ENCODE measurements around the gene PSME3IP1. TPM values are rescaled to one million over a fixed set of nuclear protein-coding genes. Genes with fewer than 3 reads are reported as not detected.

The PSME3IP1 gene
- total and polyA plus RNA-seq, 2 of the 4 experiments (the other 2 are of a cell fraction), result 50.2 to 75.2 TPM

DNA sequence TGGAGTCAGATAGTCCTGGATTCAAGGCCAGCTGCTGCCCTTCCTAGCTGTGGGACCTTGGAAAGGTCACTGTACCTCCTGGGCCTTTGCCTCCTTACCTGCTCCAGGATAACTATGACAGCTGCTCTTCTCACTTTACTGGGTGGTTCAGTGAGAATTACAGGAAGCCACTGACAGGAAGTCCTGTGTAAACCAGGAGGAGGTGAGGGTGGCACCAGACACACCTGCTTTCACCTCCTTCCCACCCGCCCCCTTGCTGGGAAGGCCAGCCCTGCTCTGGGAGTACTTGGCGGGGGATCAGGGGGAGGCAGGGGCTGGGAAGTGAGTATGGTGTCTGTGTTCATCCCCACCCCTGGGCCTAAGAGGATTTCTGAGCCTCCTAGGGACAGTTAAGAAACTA is 50.9 kb downstream of the PSME3IP1 start:
- H3K4ac ChIP-seq (ENCODE audit: low read depth, low read length), result no peak overlapping the region
- ChIA-PET CTCF (no interaction called here), POLR2A (ENCODE audit: unreplicated experiment) (no interaction called here)
- no CpG with 5 or more reads among the region's 2 CpGs for WGBS, 2 experiments (ENCODE audit: extremely low coverage in 2 of 2, insufficient read length in 1 of 2)
- in situ Hi-C loops (cut with MboI; ENCODE audit: low sequenced_read_pairs) (no loop called here), dilution Hi-C loops (cut with HindIII; ENCODE audit: low sequenced_read_pairs, unreplicated experiment) (no loop called here), intact Hi-C loops (cut with micrococcal nuclease) (no loop called here)
- no peak overlapping the region for H2AK9ac ChIP-seq (replicated peaks; ENCODE audit: low read depth, low read length, poor library complexity)
- no peak overlapping the region for H3K18ac ChIP-seq (ENCODE audit: low read depth, low read length)
- no peaks in the 10 kb centered on the region for H3K27me3 ChIP-seq (ENCODE audit: control insufficient read depth, insufficient read depth, low read length)
- no peaks in the 10 kb centered on the region for H3K9me3 ChIP-seq (ENCODE audit: control insufficient read depth, insufficient read depth, low read length)
- H3K79me1 ChIP-seq (ENCODE audit: low read depth in 1 of 2, low read length in 2 of 2), result no peaks in the 10 kb centered on the region
- no peak overlapping the region for H3K4me2 ChIP-seq (ENCODE audit: low read depth, low read length)
- H2BK15ac ChIP-seq (ENCODE audit: low read depth, low read length), result no peak overlapping the region
- TF ChIP-seq CHD1 (IDR thresholded peaks at IDR 0.05; ENCODE audit: low read depth, low read length) (no peak), FOS (IDR thresholded peaks at IDR 0.05; ENCODE audit: low read depth, low read length) (no peak)
- H4K8ac ChIP-seq (ENCODE audit: low read depth in 2 of 2, low read length in 2 of 2), result no peak overlapping the region
- H3K9ac ChIP-seq (ENCODE audit: low read depth, low read length), result no peak overlapping the region
- H2BK20ac ChIP-seq (ENCODE audit: low read depth, low read length), result no peak overlapping the region
- DNase-seq, result no peak
- no peak overlapping the region for H3K14ac ChIP-seq (replicated peaks; ENCODE audit: low read depth, low read length)
- H3K27ac ChIP-seq (ENCODE audit: insufficient read depth, low read length), result no peak overlapping the region
- BruUV-seq (replicated peaks), result no TSS peak
- no peak overlapping the region for H2BK5ac ChIP-seq (ENCODE audit: low read depth, low read length, poor library complexity, severe bottlenecking)
- H2AK5ac ChIP-seq (ENCODE audit: low read depth, low read length), result no peak overlapping the region
- ATAC-seq (ENCODE audit: low read depth), result no peak
- no peaks in the 10 kb centered on the region; the same call in 1 of the 2 replicates for H3K36me3 ChIP-seq (ENCODE audit: control insufficient read depth, insufficient read depth, low read length)
- H3K4me3 ChIP-seq (ENCODE audit: insufficient read depth, low read depth, low read length), result no peak overlapping the region
- no peak overlapping the region for H2AFZ ChIP-seq (replicated peaks; ENCODE audit: low read length, poor library complexity)
- no peak overlapping the region for H4K5ac ChIP-seq (ENCODE audit: low read depth, low read length)
- H3K4me1 ChIP-seq (ENCODE audit: control insufficient read depth, insufficient read depth, low read length), result no peaks in the 10 kb centered on the region
- H3K56ac ChIP-seq (ENCODE audit: extremely low read depth, insufficient read depth, low read length), result no peak overlapping the region
- H4K91ac ChIP-seq (ENCODE audit: insufficient read depth, low read depth, low read length), result no peak overlapping the region
- no peak overlapping the region for H2BK120ac ChIP-seq (ENCODE audit: low read depth, low read length)
- H3K9me1 ChIP-seq (ENCODE audit: insufficient read depth, low read length), result peaks cover 3% of the 10 kb centered on the region; the same call in 1 of the 2 replicates
- no peaks in the 10 kb centered on the region for H4K20me1 ChIP-seq (ENCODE audit: insufficient read depth, low read length)
- H3K23ac ChIP-seq (ENCODE audit: low read depth, low read length), result no peak overlapping the region
